Peyer's patch (tissue), 4 donors: ENCODE results near the gene CARD18. TPM values are rescaled to one million over a fixed set of nuclear protein-coding genes. Genes with fewer than 3 reads are reported as not detected.

Experiments
- DNase-seq, 3 donors: peaks; one replicate each; pipeline ENCODE4 v3.0.0-alpha.2; 2017 to 2019
- H3K27ac ChIP-seq, 4 donors: fragments of 200-600 bp; sonication (generic); one replicate each; pipeline ENCODE4 v1.5.1; 2016 to 2019
- H3K27me3 ChIP-seq, 2 donors: fragments of 200-600 bp; sonication (generic); one replicate each; pipeline ENCODE4 v1.5.1; 2019
- H3K36me3 ChIP-seq, 3 donors: fragments of 200-600 bp; sonication (generic); one replicate each; pipeline ENCODE4 v1.5.1; 2016 to 2019
- H3K4me1 ChIP-seq, 4 donors: fragments of 200-600 bp; sonication (generic); one replicate each; pipeline ENCODE4 v1.5.1; 2016 to 2019
- H3K4me3 ChIP-seq, 4 donors: fragments of 200-600 bp; sonication (generic); 1 replicate in 3 of 4; 2 replicates in 1 of 4; pipeline ENCODE4 v1.5.1; 2016 to 2019; ENCODE audit warnings: mild to moderate bottlenecking in 1 of 4
- H3K9me3 ChIP-seq, 4 donors: fragments of 200-600 bp; sonication (generic); one replicate each; pipeline ENCODE4 v1.5.1; 2016 to 2019; ENCODE audit warnings: mild to moderate bottlenecking in 1 of 4
- CTCF ChIP-seq, 6 experiments: fragments of 450-650 bp in 4 of 6; fragments of 200-600 bp in 2 of 6; sonication (generic) in 1 of 6; IDR thresholded peaks; one replicate each; pipeline ENCODE4 v1.5.1; 2017 to 2019; ENCODE audit warnings: antibody characterized with exemption in 6 of 6, mild to moderate bottlenecking in 3 of 6, moderate library complexity in 1 of 6
- POLR2A ChIP-seq, 2 donors: fragments of 450-650 bp; IDR thresholded peaks; one replicate each; pipeline ENCODE4 v1.5.1; 2017; ENCODE audit warnings: antibody characterized with exemption in 2 of 2, mild to moderate bottlenecking in 2 of 2, moderate library complexity in 2 of 2
- total RNA-seq, 4 donors: library from RNA; depleted of rRNA; stranded (reverse); fragments of >200 nt; gene quantifications; one replicate each; pipeline ENCODE4 v1.1.0, GENCODE V29; 2016

CARD18 gene
- not detected for total RNA-seq

- Histone ChIP-seq H3K9me3 (no peaks in the 10 kb centered on the region), H3K4me3 (no peak within 1 kb of the TSS), H3K27ac (no peak within 1 kb of the TSS), H3K27me3 (no peaks in the 10 kb centered on the region), H3K36me3 (no peaks in the 10 kb centered on the region), H3K4me1 (no peaks in the 10 kb centered on the region)
- TF ChIP-seq POLR2A (IDR thresholded peaks at IDR 0.05) (no peak), CTCF (IDR thresholded peaks at IDR 0.05) (no peak)
- DNase-seq, result no peak
Measured at GRCh38 chr11:105139669-105140068, at the start of gene CARD18. Gene CARD18 (minus strand): TSS chr11:105139769. CDS start chr11:105139726, 43 bp downstream.

GRCh38 chr11:105183987-105184386, 44.4 kb upstream of the CARD18 start:
- H3K36me3 ChIP-seq, result no peaks in the 10 kb centered on the region
- H3K4me1 ChIP-seq, result no peaks in the 10 kb centered on the region
- no peak overlapping the region for H3K27ac ChIP-seq
- TF ChIP-seq CTCF (IDR thresholded peaks at IDR 0.05) (no peak), POLR2A (IDR thresholded peaks at IDR 0.05) (no peak)
- no peaks in the 10 kb centered on the region for H3K9me3 ChIP-seq
- H3K4me3 ChIP-seq, result no peak overlapping the region
- DNase-seq, result no peak
- no peaks in the 10 kb centered on the region for H3K27me3 ChIP-seq

- Histone ChIP-seq H3K4me3 (no peak overlapping the region), H3K4me1 (no peaks in the 10 kb centered on the region), H3K9me3 (no peaks in the 10 kb centered on the region), H3K27me3 (no peaks in the 10 kb centered on the region), H3K36me3 (no peaks in the 10 kb centered on the region), H3K27ac (no peak overlapping the region)
- no peak for DNase-seq
- TF ChIP-seq POLR2A (IDR thresholded peaks at IDR 0.05), result no peak
- TF ChIP-seq CTCF (IDR thresholded peaks at IDR 0.05), result no peak
Measured at GRCh38 chr11:105183426-105183825, 43.9 kb upstream of the CARD18 start.

DNA sequence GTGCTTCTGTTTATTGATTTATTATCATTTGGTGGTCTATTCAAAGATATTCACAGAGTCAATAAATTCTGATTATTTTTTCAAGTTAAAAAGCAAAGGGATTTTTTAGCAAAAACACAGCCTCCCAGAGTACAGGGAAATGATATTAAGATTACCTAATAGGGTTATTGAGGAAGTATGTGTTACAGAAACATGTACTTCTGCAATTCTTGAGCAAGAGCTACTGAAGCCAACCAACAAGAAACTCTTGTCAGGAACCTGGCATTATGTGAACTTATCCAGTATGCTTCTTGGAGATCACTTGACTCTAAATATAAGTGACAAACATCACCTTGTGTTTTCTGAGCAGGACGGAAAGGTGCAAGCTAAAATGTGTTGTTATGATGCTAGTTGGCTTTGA, 42.0 kb upstream of the CARD18 start:
- no peak for TF ChIP-seq CTCF (IDR thresholded peaks at IDR 0.05)
- no peak for TF ChIP-seq POLR2A (IDR thresholded peaks at IDR 0.05)
- DNase-seq, result no peak
- Histone ChIP-seq H3K27ac (no peak overlapping the region), H3K9me3 (no peaks in the 10 kb centered on the region), H3K36me3 (no peaks in the 10 kb centered on the region), H3K4me3 (no peak overlapping the region), H3K27me3 (no peaks in the 10 kb centered on the region), H3K4me1 (no peaks in the 10 kb centered on the region)

DNA sequence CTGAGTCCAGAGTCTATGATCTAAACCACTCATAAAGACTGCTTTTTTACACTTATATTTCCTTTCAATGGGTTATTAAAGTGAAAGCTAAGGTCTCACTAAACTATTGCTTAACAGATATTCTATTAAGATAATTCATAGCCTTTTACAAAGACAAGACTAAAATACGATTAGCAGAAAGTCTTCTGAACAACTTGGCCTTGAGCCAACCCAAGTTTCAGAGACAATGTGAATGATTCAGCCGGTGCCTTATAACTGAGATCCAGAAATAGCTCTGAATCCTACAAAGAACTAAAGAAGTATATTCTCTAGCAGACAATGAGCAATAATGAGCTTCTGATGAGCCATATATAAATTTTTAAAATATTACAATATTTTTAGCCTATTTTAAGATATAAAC, 41.5 kb upstream of the CARD18 start:
- Histone ChIP-seq H3K4me3 (no peak overlapping the region), H3K27me3 (no peaks in the 10 kb centered on the region), H3K36me3 (no peaks in the 10 kb centered on the region), H3K4me1 (no peaks in the 10 kb centered on the region), H3K9me3 (no peaks in the 10 kb centered on the region), H3K27ac (no peak overlapping the region)
- DNase-seq, result no peak
- TF ChIP-seq CTCF (IDR thresholded peaks at IDR 0.05), result no peak
- TF ChIP-seq POLR2A (IDR thresholded peaks at IDR 0.05), result no peak
